Lower leg skin (tissue), 3 donors: Measurements from ENCODE around the gene CREB5.

Source experiments
- CTCF ChIP-seq, 3 donors: fragments of 450-650 bp; IDR thresholded peaks; one replicate each; pipeline ENCODE4 v1.5.1; 2016; ENCODE audit warnings: antibody characterized with exemption in 3 of 3, mild to moderate bottlenecking in 3 of 3, moderate library complexity in 2 of 3
- POLR2A ChIP-seq, 2 donors: fragments of 450-650 bp; IDR thresholded peaks; one replicate each; pipeline ENCODE4 v1.6.1; 2016 to 2017; ENCODE audit warnings: antibody characterized with exemption in 2 of 2, mild to moderate bottlenecking in 1 of 2, moderate library complexity in 1 of 2

DNA sequence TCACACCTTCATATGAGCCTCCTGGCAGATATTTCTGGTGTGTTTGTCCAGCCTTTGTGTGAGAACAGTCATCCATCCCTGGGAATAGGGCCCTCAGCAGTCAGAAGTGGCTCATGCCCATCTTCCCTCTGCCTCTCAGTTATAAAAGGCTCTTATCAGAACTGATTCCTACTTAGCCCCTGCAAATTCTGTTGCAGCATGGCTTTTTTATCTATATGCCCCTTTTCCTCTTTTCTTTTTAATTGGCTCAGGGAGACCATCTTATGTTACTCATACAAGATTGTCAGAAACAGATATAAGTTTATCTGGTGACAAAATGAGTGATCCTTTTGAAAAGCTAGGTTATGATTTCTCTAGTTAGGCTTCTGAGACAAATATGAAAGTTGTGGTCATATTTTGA, 194.1 kb downstream of the CREB5 start:
- TF ChIP-seq POLR2A (IDR thresholded peaks at IDR 0.05) (no peak), CTCF (IDR thresholded peaks at IDR 0.05) (no peak)
